ENCODE measurements around the gene TRIM47. TPM values are rescaled to one million over a fixed set of nuclear protein-coding genes. Genes with fewer than 3 reads are reported as not detected.
A peak's percentile ranks its signal among the peaks of the same experiment; 100 is the strongest.

The TRIM47 gene
- total and polyA plus RNA-seq, 2 of the 13 experiments (the other 11 are each of a cell fraction or from before 2014, with no cell fraction given) = 33.5 to 82.0 TPM

GRCh38 chr17:75830164-75831031 is 48.0 kb downstream of the TRIM47 start (continued):
- TF ChIP-seq ZNF687 (CRISPR knock-in tag; IDR thresholded peaks at IDR 0.05) = peak; percentile 44
- TF ChIP-seq ZNF101 (CRISPR knock-in tag; IDR thresholded peaks at IDR 0.05; ENCODE audit: borderline replicate concordance, low read depth) = no peak
- TF ChIP-seq ZFP91 (CRISPR knock-in tag; IDR thresholded peaks at IDR 0.05; ENCODE audit: borderline replicate concordance) = peak; percentile 49; the same call in 1 of the 2 replicates
- peak; percentile 37; the same call in 1 of the 2 replicates for TF ChIP-seq SALL1 (CRISPR knock-in tag; IDR thresholded peaks at IDR 0.05)
- peak; percentile 35; the same call in 1 of the 2 replicates for TF ChIP-seq PATZ1 (CRISPR knock-in tag; IDR thresholded peaks at IDR 0.05)
- TF ChIP-seq RAD21 (CRISPR knock-in tag; IDR thresholded peaks at IDR 0.05) = 0 out of 2 replicates have a peak, but pooled peaks have one; percentile 19
- TF ChIP-seq AGO2 (optimal IDR thresholded peaks at IDR 0.05; ENCODE audit: low read depth, low read length) = peak; percentile 79
- 0 out of 2 replicates have a peak, but pooled peaks have one; percentile 22 for TF ChIP-seq NCOA5 (CRISPR knock-in tag; IDR thresholded peaks at IDR 0.05)
- TF ChIP-seq NONO (IDR thresholded peaks at IDR 0.05) = no peak
- peak; percentile 49; the same call in 1 of the 2 replicates for TF ChIP-seq NONO (CRISPR knock-in tag; conservative IDR thresholded peaks at IDR 0.05)
- TF ChIP-seq HES4 (CRISPR knock-in tag; IDR thresholded peaks at IDR 0.05; ENCODE audit: borderline replicate concordance) = peak; percentile 55; the same call in 1 of the 2 replicates
- TF ChIP-seq STAG1 (CRISPR knock-in tag; IDR thresholded peaks at IDR 0.05) = peak; percentile 48

All from HepG2 (cell line).